Natural killer cell (primary cell): Measurements from ENCODE around the gene FAM114A2. TPM values are rescaled to one million over a fixed set of nuclear protein-coding genes. Genes with fewer than 3 reads are reported as not detected.
A peak's percentile ranks its signal among the peaks of the same experiment; 100 is the strongest.

Source experiments
- ATAC-seq, 3 donors: fragments of 150-1000 bp in 2 of 3; fragments of 200-7000 bp in 1 of 3; cut with Tn5 transposase; 1 replicate in 1 of 3; 2 replicates in 2 of 3; pipeline ENCODE4 v1.10.0; 2021; ENCODE audit warnings: mild to moderate bottlenecking in 2 of 3, moderate library complexity in 2 of 3
- DNase-seq, 2 donors: peaks; one replicate each; pipeline versions ENCODE4 v3.0.0 to v3.0.0-alpha.2; 2013 to 2021; ENCODE audit warnings: mixed read lengths in 1 of 2
- H3K27ac ChIP-seq: one replicate; pipeline ENCODE4 v1.5.1; 2013; ENCODE audit warnings: mild to moderate bottlenecking, low read length
- H3K27me3 ChIP-seq: one replicate; pipeline ENCODE4 v1.6.1; 2013; ENCODE audit warnings: low read length; ENCODE audit not compliant: control insufficient read depth, insufficient read depth
- H3K36me3 ChIP-seq: one replicate; pipeline ENCODE4 v1.6.1; 2013; ENCODE audit warnings: low read length; ENCODE audit not compliant: control insufficient read depth, insufficient read depth
- H3K4me1 ChIP-seq: one replicate; pipeline ENCODE4 v1.6.1; 2013; ENCODE audit warnings: low read length; ENCODE audit not compliant: control insufficient read depth, insufficient read depth
- H3K4me3 ChIP-seq: one replicate; pipeline ENCODE4 v1.5.1; 2013; ENCODE audit warnings: low read length
- H3K9me3 ChIP-seq: one replicate; pipeline ENCODE4 v1.6.1; 2013; ENCODE audit warnings: low read length; ENCODE audit not compliant: control insufficient read depth, insufficient read depth
- H3K27ac Mint-ChIP-seq, 2 donors: one replicate each; pipeline ENCODE4 v1.8.0; 2022; ENCODE audit warnings: mild to moderate bottlenecking in 2 of 2, mixed read lengths in 2 of 2, moderate library complexity in 1 of 2
- H3K27me3 Mint-ChIP-seq, 2 donors: one replicate each; pipeline ENCODE4 v1.8.0; 2022; ENCODE audit warnings: low read depth in 2 of 2, mixed read lengths in 2 of 2
- H3K36me3 Mint-ChIP-seq: one replicate; pipeline ENCODE4 v1.8.0; 2022; ENCODE audit warnings: mixed read lengths
- H3K4me1 Mint-ChIP-seq, 2 donors: one replicate each; pipeline ENCODE4 v1.8.0; 2022; ENCODE audit warnings: mixed read lengths in 2 of 2
- H3K4me3 Mint-ChIP-seq: one replicate; pipeline ENCODE4 v1.8.0; 2022; ENCODE audit warnings: mild to moderate bottlenecking, moderate library complexity, mixed read lengths
- H3K9me3 Mint-ChIP-seq, 2 donors: one replicate each; pipeline ENCODE4 v1.8.0; 2022; ENCODE audit warnings: mixed read lengths in 2 of 2
- WGBS: methylation state at CpG from one replicate; pipeline ENCODE4 v1.1.7; 2013; ENCODE audit warnings: missing lambda C conversion rate; ENCODE audit not compliant: insufficient coverage; 5-methylcytosine and 5-hydroxymethylcytosine counted together
- intact Hi-C: fragments of 100-400 bp; cut with micrococcal nuclease; formaldehyde crosslinking; loops from one replicate; pipeline ENCODE4 v1.14.2; 2022
- total RNA-seq, 4 donors: library from RNA; stranded (reverse); fragments of 120-200 nt in 1 of 4; gene quantifications; one replicate each; pipeline versions ENCODE4 v1.2.3 to v1.2.4, GENCODE V29; 2013 to 2022
- TF ChIP-seq, protein P1 (sequence below): fragments of 200-600 bp; IDR thresholded peaks from one replicate; pipeline ENCODE4 v1.8.0; 2022; ENCODE audit warnings: antibody characterized with exemption

Gene FAM114A2
- total RNA-seq, 3 donors from 2014 or later (not counting 1 experiment from before 2014, with no cell fraction given): 29.0 to 37.8 (median 29.4) TPM

DNA sequence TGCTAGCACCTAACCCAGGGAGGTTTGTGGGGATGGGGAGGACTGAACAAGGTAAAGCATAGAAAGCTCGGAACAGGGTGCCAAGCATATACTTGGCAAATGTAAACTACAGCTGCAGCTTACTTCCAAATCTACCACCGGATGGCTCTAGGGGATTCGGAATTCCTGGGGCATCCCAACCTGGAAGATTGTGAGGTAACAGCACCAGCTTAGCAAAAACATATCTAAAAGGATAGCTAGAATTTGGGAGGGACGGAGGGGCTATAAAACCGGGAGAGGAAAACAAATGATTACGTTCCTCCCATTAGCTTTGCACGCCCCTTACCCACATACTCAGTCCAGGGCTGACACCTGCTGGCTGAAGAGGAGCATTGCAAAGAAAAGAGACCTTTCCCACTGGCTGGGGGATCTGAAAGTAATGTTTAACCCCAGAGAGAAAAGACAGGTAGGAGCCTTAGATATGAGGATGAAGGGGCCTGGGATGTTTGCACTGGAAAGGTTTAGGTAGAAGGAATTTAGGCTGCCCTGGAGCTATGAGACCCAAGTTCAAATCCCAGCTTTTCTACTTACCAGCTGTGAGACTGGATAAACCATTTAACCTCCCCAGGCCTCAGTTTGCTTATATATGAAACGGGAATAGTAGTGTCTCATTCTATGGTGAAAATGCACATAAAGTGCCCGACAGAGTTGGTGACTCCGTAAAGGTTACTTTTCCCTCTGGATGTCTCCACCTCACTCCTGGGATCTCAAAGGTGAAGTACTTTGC, 73.6 kb downstream of the FAM114A2 start:
- no peaks in the 10 kb centered on the region for H3K9me3 ChIP-seq
- TF ChIP-seq, protein P1, sequence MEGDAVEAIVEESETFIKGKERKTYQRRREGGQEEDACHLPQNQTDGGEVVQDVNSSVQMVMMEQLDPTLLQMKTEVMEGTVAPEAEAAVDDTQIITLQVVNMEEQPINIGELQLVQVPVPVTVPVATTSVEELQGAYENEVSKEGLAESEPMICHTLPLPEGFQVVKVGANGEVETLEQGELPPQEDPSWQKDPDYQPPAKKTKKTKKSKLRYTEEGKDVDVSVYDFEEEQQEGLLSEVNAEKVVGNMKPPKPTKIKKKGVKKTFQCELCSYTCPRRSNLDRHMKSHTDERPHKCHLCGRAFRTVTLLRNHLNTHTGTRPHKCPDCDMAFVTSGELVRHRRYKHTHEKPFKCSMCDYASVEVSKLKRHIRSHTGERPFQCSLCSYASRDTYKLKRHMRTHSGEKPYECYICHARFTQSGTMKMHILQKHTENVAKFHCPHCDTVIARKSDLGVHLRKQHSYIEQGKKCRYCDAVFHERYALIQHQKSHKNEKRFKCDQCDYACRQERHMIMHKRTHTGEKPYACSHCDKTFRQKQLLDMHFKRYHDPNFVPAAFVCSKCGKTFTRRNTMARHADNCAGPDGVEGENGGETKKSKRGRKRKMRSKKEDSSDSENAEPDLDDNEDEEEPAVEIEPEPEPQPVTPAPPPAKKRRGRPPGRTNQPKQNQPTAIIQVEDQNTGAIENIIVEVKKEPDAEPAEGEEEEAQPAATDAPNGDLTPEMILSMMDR: peak; percentile 94
- H3K36me3 Mint-ChIP-seq: no peaks in the 10 kb centered on the region
- no peaks in the 10 kb centered on the region for H3K36me3 ChIP-seq
- H3K4me1 Mint-ChIP-seq: peaks cover 12 to 29% of the 10 kb centered on the region in 2 donors
- H3K9me3 Mint-ChIP-seq: no peaks in the 10 kb centered on the region
- H3K27ac ChIP-seq: no peak overlapping the region
- H3K4me1 ChIP-seq: peaks cover 16% of the 10 kb centered on the region
- DNase-seq (peak; percentile 47 to 69), ATAC-seq (peak; percentile 64 to 72 (median 68))
- no peak overlapping the region for H3K27ac Mint-ChIP-seq
- H3K27me3 Mint-ChIP-seq: peaks cover 0 to 4% of the 10 kb centered on the region in 2 donors
- H3K4me3 ChIP-seq: no peak overlapping the region
- 84% methylated on average over 5 of the region's 10 CpGs for WGBS
- no peaks in the 10 kb centered on the region for H3K27me3 ChIP-seq
- H3K4me3 Mint-ChIP-seq: no peak overlapping the region
- intact Hi-C loops: loop anchor here (1.0 to 10.0 kb wide), 3 partner anchors 140 to 1433 kb away; no protein-coding TSS in a partner anchor

DNA sequence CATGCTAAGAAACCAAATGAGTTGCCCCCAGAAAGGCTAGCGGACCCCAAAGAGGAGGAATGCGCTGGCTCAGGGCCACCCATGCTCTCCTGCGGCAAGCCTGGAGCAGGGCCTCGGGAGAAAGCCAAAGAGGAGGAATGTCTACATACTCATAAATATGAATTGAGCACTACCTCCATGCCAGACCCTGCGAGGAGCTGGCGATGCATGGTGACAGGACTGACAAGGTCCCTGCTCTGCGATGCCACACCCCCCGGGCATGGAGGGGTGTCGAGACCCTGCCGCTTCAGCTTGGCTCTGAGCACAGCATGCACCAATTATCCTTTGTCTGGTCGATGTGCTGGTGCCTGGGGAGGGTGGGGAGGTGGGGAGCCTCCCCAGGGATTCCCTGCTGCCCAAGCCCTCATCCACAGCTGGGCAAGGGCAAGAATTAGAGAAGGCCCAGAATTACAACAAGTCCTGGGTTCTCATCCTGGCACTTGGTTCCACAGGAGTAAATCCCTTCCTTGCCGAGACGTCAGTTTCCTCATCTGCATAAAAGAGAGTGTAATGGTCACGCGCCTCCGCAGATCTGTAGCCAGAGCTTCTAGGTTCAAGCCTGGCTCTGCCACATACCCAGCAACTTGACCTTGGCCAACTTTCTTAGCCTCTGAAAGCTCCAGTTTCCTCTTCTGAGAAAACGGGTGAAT, 74.4 kb downstream of the FAM114A2 start:
- Mint-ChIP-seq H3K4me3 (no peak overlapping the region), H3K27ac (no peak overlapping the region), H3K36me3 (no peaks in the 10 kb centered on the region), H3K4me1 (peaks cover 19 to 36% of the 10 kb centered on the region in 2 donors), H3K27me3 (peaks cover 0 to 4% of the 10 kb centered on the region in 2 donors), H3K9me3 (no peaks in the 10 kb centered on the region)
- intact Hi-C loops: loop anchor here (2.0 to 10.0 kb wide), 2 partner anchors 140 to 468 kb away; no protein-coding TSS in a partner anchor
- no peaks in the 10 kb centered on the region for H3K9me3 ChIP-seq
- H3K36me3 ChIP-seq: no peaks in the 10 kb centered on the region
- H3K27ac ChIP-seq: no peak overlapping the region
- ATAC-seq (no peak), DNase-seq (no peak)
- H3K27me3 ChIP-seq: no peaks in the 10 kb centered on the region
- TF ChIP-seq, protein P1: no peak
- H3K4me3 ChIP-seq: no peak overlapping the region
- 91% methylated on average over 16 of the region's 17 CpGs for WGBS
- H3K4me1 ChIP-seq: peaks cover 23% of the 10 kb centered on the region

DNA sequence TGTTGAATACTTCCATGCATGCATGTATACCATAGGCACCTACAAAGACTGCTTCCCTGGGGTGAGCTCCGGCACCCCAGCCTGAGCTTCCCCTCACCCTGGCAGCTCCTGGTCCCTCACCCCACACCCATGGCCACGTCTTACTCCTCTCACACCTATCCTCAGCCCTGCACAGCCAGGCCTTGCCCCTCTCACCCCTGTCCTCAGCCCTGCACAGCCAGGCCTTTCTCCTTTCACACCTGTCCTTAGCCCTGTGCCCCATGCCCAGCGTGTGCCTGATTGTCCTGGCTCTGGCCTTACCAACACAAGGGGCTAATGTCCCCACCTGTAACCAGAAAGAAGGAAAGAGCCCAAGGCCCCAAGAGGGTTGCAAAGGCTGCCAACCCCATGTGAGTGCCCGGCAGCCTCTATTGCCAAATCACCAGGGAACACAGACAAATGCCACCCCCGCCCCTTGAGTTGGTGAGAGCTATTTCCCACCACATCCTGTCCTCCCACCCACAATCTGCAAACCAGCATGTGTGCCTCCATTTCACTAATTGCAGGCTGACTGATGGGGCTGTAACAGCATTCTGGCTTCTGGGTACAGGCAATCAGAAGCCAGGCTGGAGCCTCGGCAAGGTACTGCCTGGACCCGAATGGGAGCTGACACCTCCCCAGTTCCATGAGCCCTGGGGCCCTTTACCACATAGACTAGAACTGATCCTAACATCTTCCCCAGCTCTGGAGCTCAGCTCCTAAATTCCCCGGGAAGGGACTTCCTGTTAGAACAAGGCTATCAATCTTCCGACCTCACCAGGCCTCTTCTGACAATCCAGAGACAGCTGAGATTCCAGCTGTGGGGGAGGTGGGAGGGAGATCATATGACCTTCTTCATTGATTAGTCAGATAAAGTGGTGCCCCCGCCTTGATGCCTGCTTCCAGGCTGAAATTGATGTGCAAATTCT, 78.2 kb downstream of the FAM114A2 start:
- intact Hi-C loops: loop anchor here (10.0 kb wide), 1 partner anchor 136 kb away; no protein-coding TSS in a partner anchor
- Mint-ChIP-seq H3K36me3 (no peaks in the 10 kb centered on the region), H3K4me3 (peak overlapping the region; percentile 81), H3K4me1 (peaks cover 23 to 46% of the 10 kb centered on the region in 2 donors), H3K27ac (peak overlapping the region; percentile 81 to 91), H3K27me3 (no peaks in the 10 kb centered on the region), H3K9me3 (no peaks in the 10 kb centered on the region)
- ATAC-seq: peak; percentile 84 to 92 (median 85)
- Histone ChIP-seq H3K9me3 (no peaks in the 10 kb centered on the region), H3K27me3 (no peaks in the 10 kb centered on the region), H3K4me3 (no peak overlapping the region), H3K27ac (peak overlapping the region; percentile 4), H3K36me3 (no peaks in the 10 kb centered on the region), H3K4me1 (peaks cover 26% of the 10 kb centered on the region)
- WGBS: 33% methylated on average over 9 of the region's 10 CpGs
- TF ChIP-seq, protein P1: no peak
- peak; percentile 49 to 53 for DNase-seq
